GM10847 (cell line): ENCODE results near the gene PCBP3.

Experiments used
- POLR2A ChIP-seq: IDR thresholded peaks from 2 replicates; pipeline ENCODE4 v1.6.1; 2011; ENCODE audit not compliant: insufficient read length; ENCODE audit errors: extremely low read depth

The PCBP3 gene

DNA sequence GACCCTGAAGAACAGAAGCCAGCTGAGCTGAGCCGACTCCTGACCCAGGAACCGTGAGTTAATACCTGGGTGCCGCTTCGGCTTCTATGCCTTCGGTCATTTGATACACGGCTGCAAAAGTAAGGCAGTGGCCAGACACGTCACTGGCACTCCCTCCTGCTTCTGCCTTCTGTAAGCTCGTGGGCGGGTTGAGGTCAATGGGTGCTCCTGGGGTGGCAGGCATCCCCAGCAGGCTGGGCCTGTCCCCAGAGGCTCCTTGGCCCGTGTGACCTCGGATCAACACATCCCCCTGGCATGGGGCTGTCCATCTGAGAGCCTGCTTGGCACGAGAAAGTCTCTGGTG is 302.3 kb downstream of the PCBP3 start:
- TF ChIP-seq POLR2A, result no peak

- no peak for TF ChIP-seq POLR2A
Measured at GRCh38 chr21:45947296-45947695, 303.8 kb downstream of the PCBP3 start.

GRCh38 chr21:45947716-45948255 is 304.3 kb downstream of the PCBP3 start:
- no peak for TF ChIP-seq POLR2A

GRCh38 chr21:45948576-45949141 is 305.1 kb downstream of the PCBP3 start:
- no peak for TF ChIP-seq POLR2A

- TF ChIP-seq POLR2A, result no peak
Measured at GRCh38 chr21:45949928-45950739, 306.6 kb downstream of the PCBP3 start.

- no peak for TF ChIP-seq POLR2A
Measured at GRCh38 chr21:45950740-45951515, 307.4 kb downstream of the PCBP3 start.

GRCh38 chr21:45951676-45952075 is 308.2 kb downstream of the PCBP3 start:
- no peak for TF ChIP-seq POLR2A

GRCh38 chr21:45952974-45953373 is 309.4 kb downstream of the PCBP3 start:
- TF ChIP-seq POLR2A, result no peak

DNA sequence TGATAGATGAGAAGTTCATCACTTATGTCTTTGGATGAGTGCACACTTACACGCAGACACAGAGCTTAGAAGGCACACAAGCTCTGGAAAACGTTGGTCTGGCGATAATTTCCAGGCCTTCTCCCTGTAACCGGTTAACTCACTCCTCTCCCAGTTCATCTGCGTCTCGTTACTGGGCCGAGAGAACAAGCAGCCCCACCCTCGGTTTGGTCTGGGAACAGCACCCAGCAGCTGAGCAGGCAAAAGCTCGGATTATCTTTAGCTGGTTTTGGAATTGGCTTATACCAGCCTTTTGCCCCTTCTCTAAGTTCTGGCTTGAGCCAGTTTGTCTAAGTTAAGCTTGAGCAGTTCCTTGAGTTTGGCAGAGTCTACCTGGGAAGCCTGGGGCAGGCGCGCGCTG is 310.7 kb downstream of the PCBP3 start:
- TF ChIP-seq POLR2A, result no peak

DNA sequence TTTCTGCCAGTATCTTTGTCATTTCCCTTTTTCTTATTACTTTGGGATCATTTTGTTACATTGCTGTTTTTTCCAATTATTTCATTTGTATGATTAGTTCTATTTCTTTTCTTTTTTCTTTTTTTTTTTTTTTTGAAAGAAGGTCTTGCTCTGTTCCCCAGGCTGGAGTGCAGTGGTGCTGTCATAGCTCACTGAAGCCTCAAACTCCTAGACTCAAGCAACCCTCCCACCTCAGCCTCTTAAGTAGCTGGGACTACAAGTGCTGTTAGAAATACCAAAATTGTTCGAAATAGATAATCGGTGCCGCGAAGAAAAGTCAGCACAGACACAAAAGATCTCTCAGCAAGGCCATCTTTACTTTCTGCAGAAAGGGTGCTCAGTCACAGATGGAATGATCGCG is 311.4 kb downstream of the PCBP3 start:
- no peak for TF ChIP-seq POLR2A

GRCh38 chr21:45957551-45957950 is 314.0 kb downstream of the PCBP3 start:
- TF ChIP-seq POLR2A, result no peak

GRCh38 chr21:45957981-45958600 is 314.6 kb downstream of the PCBP3 start:
- TF ChIP-seq POLR2A, result no peak

DNA sequence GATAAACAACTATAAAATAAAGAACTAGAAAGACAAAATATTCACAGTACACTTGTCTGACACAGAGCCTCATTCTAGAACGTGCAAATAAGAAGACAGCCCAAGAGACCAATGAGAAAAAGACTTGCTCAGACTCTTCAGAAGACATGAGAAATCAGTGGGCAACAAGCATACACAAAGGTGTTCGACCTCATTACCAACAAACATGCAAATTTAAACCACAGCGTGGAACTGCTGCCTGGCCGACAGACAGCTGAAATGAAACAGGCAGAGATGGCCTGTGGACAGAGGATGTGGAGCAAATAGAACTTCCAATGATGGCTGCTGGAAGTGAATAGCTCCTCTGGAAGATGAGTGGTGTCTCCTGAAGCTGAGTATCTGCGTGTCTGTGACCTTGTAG is 315.7 kb downstream of the PCBP3 start:
- TF ChIP-seq POLR2A, result no peak

DNA sequence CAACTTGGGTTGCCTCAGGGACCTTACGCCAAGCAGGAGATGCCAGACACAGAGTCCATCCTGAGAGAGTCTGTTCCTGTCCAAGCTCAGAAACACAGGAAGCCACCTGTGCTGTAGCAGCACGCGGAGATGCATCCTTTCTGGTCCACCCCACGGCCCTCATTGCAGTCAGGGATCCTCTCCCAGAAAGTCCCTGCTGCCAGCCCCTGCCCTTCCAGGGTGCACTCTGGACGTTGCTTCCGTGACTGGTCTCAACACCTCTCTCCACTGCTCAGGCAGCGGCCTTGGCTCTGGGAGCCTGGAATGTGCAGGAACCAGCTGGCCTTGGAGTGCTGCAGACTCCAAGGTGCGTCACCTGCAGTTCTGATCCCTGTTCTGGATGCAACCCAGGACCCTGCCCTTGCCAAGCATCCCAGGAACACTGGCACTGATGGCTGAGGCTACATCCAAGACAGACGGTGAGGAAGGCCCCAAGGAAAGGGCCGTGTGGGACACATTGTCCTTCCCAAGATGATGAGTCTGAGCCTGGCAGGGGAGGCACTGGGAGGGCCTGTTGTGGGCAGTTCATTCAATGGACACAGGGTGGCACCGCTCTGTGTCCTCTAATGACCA is 316.4 kb downstream of the PCBP3 start:
- no peak for TF ChIP-seq POLR2A
